Epithelial cell of proximal tubule (primary cell): Measurements from ENCODE around the gene ALDH3B1. TPM values are rescaled to one million over a fixed set of nuclear protein-coding genes. Genes with fewer than 3 reads are reported as not detected.

Experiments
- DNase-seq: peaks from one replicate; pipeline ENCODE4 v3.0.0-alpha.2; 2011; ENCODE audit warnings: low read depth
- H3K4me3 ChIP-seq: 2 replicates; pipeline ENCODE4 v1.5.1; 2011; ENCODE audit warnings: low read depth, mild to moderate bottlenecking, low read length
- CTCF ChIP-seq: conservative IDR thresholded peaks from 2 replicates; pipeline ENCODE4 v1.5.1; 2012; ENCODE audit warnings: low read depth, mild to moderate bottlenecking, low read length
- total RNA-seq: library from RNA; depleted of rRNA; stranded (reverse); fragments of >200 nt; gene quantifications from 2 replicates; pipeline ENCODE4 v1.2.3, GENCODE V29; 2015

Gene ALDH3B1
- total RNA-seq, 1 donor from 2014 or later: 3.9 TPM

GRCh38 chr11:68039526-68040086, 29.5 kb downstream of the ALDH3B1 start:
- DNase-seq: no peak
- H3K4me3 ChIP-seq: peak overlapping the region; percentile 82
- TF ChIP-seq CTCF: no peak

GRCh38 chr11:68040101-68040956, 30.2 kb downstream of the ALDH3B1 start:
- no peak for DNase-seq
- TF ChIP-seq CTCF: no peak
- peak overlapping the region; percentile 82 for H3K4me3 ChIP-seq

- DNase-seq: no peak
- no peak for TF ChIP-seq CTCF
- H3K4me3 ChIP-seq: no peak overlapping the region
These were observed 30.9 kb downstream of the ALDH3B1 start for GRCh38 chr11:68040957-68041591.

GRCh38 chr11:68041617-68042218, 31.6 kb downstream of the ALDH3B1 start:
- H3K4me3 ChIP-seq: no peak overlapping the region
- no peak for TF ChIP-seq CTCF
- DNase-seq: no peak

GRCh38 chr11:68042219-68043028, 32.3 kb downstream of the ALDH3B1 start:
- no peak for DNase-seq
- no peak for TF ChIP-seq CTCF
- H3K4me3 ChIP-seq: no peak overlapping the region

- no peak for DNase-seq
- no peak for TF ChIP-seq CTCF
- H3K4me3 ChIP-seq: no peak overlapping the region
These were observed 32.9 kb downstream of the ALDH3B1 start for GRCh38 chr11:68043029-68043348.
